ENCODE measurements around the gene B3GNT5. TPM values are rescaled to one million over a fixed set of nuclear protein-coding genes. Genes with fewer than 3 reads are reported as not detected.

B3GNT5 gene
- total and polyA plus RNA-seq, 2 donors (not counting 1 experiment from before 2014, with no cell fraction given) = 0.96 to 1.3 TPM

DNA sequence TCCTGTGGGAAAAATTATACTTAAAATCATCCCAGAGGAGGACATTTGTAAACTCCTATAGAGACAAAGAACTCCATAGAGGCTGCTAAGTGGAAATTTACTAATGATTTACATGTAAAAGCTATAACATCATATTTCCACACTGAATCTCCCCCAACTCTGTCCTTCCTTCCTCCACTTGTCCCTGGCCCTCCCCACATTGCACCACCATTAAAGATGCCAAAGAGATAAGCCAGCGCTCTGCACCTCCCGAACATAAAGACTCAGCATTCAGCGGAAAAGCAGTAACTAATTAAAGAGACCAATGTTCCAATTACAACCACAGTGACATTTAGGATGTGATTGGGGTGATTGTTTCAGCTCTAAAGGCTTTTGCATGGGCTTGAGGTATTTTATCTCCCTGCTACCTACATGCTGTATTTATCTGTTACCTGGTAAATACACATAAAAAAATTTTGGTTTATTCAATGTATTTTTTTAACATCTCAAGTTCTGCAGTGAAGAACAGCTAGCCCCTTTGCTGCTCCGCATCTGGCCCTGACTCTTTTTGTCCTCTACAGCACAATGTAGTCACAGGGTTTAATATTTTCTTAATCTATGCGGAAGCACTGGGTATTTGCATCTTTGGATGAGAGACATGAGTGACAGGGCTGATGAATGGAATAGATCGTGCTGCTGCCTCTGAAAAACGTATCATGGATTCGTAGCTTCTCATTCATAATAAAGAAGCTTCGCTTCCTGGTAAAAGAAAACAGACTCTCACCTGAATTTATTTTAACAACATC is 35.3 kb upstream of the B3GNT5 start:
- no peak for DNase-seq (ENCODE audit: low read depth in 2 of 2)
- Histone ChIP-seq H3K4me1 (ENCODE audit: control insufficient read depth, extremely low read depth, insufficient read depth, low read length) (no peaks in the 10 kb centered on the region), H3K27ac (ENCODE audit: insufficient read depth, low read length) (no peak overlapping the region), H3K9ac (ENCODE audit: insufficient read depth, low read length) (no peak overlapping the region), H3K27me3 (ENCODE audit: control insufficient read depth, insufficient read depth, low read length) (no peaks in the 10 kb centered on the region), H4K20me1 (ENCODE audit: control insufficient read depth, extremely low read depth, insufficient read depth, low read length) (no peaks in the 10 kb centered on the region), H3K4me3 (replicated peaks in 1 of 4; ENCODE audit: control extremely low read depth in 1 of 4, insufficient read depth in 1 of 4, low read depth in 3 of 4, low read length in 4 of 4) (no peak overlapping the region), H3K4me2 (ENCODE audit: extremely low read depth, insufficient read depth, low read length) (no peak overlapping the region), H3K79me2 (ENCODE audit: control insufficient read depth, insufficient read depth, low read length) (no peaks in the 10 kb centered on the region), H2AFZ (ENCODE audit: low read length) (no peak overlapping the region), H3K36me3 (ENCODE audit: control insufficient read depth, insufficient read depth, low read length) (no peaks in the 10 kb centered on the region), H3K9me3 (ENCODE audit: control insufficient read depth, insufficient read depth, low read depth, low read length) (no peaks in the 10 kb centered on the region)
- TF ChIP-seq CTCF (conservative IDR thresholded peaks at IDR 0.05 in 1 of 2, IDR thresholded peaks at IDR 0.05 in 1 of 2; ENCODE audit: low read depth in 1 of 2, low read length in 2 of 2) (no peak), EZH2 (IDR thresholded peaks at IDR 0.05; ENCODE audit: low read length, missing control alignments) (no peak)

GRCh38 chr3:183218826-183219225 is 34.2 kb upstream of the B3GNT5 start:
- Histone ChIP-seq H3K9me3 (ENCODE audit: control insufficient read depth, insufficient read depth, low read depth, low read length) (no peaks in the 10 kb centered on the region), H3K36me3 (ENCODE audit: control insufficient read depth, insufficient read depth, low read length) (no peaks in the 10 kb centered on the region), H3K27me3 (ENCODE audit: control insufficient read depth, insufficient read depth, low read length) (no peaks in the 10 kb centered on the region), H4K20me1 (ENCODE audit: control insufficient read depth, extremely low read depth, insufficient read depth, low read length) (no peaks in the 10 kb centered on the region), H3K4me1 (ENCODE audit: control insufficient read depth, extremely low read depth, insufficient read depth, low read length) (no peaks in the 10 kb centered on the region), H3K4me3 (replicated peaks in 1 of 4; ENCODE audit: control extremely low read depth in 1 of 4, insufficient read depth in 1 of 4, low read depth in 3 of 4, low read length in 4 of 4) (no peak overlapping the region), H3K9ac (ENCODE audit: insufficient read depth, low read length) (no peak overlapping the region), H2AFZ (ENCODE audit: low read length) (no peak overlapping the region), H3K4me2 (ENCODE audit: extremely low read depth, insufficient read depth, low read length) (no peak overlapping the region), H3K27ac (ENCODE audit: insufficient read depth, low read length) (no peak overlapping the region), H3K79me2 (ENCODE audit: control insufficient read depth, insufficient read depth, low read length) (no peaks in the 10 kb centered on the region)
- DNase-seq (ENCODE audit: low read depth in 2 of 2) = no peak
- TF ChIP-seq EZH2 (IDR thresholded peaks at IDR 0.05; ENCODE audit: low read length, missing control alignments) (no peak), CTCF (conservative IDR thresholded peaks at IDR 0.05 in 1 of 2, IDR thresholded peaks at IDR 0.05 in 1 of 2; ENCODE audit: low read depth in 1 of 2, low read length in 2 of 2) (no peak)

GRCh38 chr3:183220828-183221227 is 32.2 kb upstream of the B3GNT5 start:
- H3K9ac ChIP-seq (ENCODE audit: insufficient read depth, low read length) = no peak overlapping the region
- H3K9me3 ChIP-seq (ENCODE audit: control insufficient read depth, insufficient read depth, low read depth, low read length) = no peaks in the 10 kb centered on the region
- H2AFZ ChIP-seq (ENCODE audit: low read length) = no peak overlapping the region
- no peak overlapping the region for H3K27ac ChIP-seq (ENCODE audit: insufficient read depth, low read length)
- no peaks in the 10 kb centered on the region for H3K79me2 ChIP-seq (ENCODE audit: control insufficient read depth, insufficient read depth, low read length)
- no peaks in the 10 kb centered on the region for H3K27me3 ChIP-seq (ENCODE audit: control insufficient read depth, insufficient read depth, low read length)
- H3K4me2 ChIP-seq (ENCODE audit: extremely low read depth, insufficient read depth, low read length) = no peak overlapping the region
- H3K4me3 ChIP-seq (replicated peaks in 1 of 4; ENCODE audit: control extremely low read depth in 1 of 4, insufficient read depth in 1 of 4, low read depth in 3 of 4, low read length in 4 of 4) = no peak overlapping the region
- TF ChIP-seq CTCF (conservative IDR thresholded peaks at IDR 0.05 in 1 of 2, IDR thresholded peaks at IDR 0.05 in 1 of 2; ENCODE audit: low read depth in 1 of 2, low read length in 2 of 2) (no peak), EZH2 (IDR thresholded peaks at IDR 0.05; ENCODE audit: low read length, missing control alignments) (no peak)
- no peaks in the 10 kb centered on the region for H3K4me1 ChIP-seq (ENCODE audit: control insufficient read depth, extremely low read depth, insufficient read depth, low read length)
- H3K36me3 ChIP-seq (ENCODE audit: control insufficient read depth, insufficient read depth, low read length) = no peaks in the 10 kb centered on the region
- no peaks in the 10 kb centered on the region for H4K20me1 ChIP-seq (ENCODE audit: control insufficient read depth, extremely low read depth, insufficient read depth, low read length)
- peak in 1 of 2 donors; percentile 5 for DNase-seq (ENCODE audit: low read depth in 2 of 2)

Measured in fibroblast of lung (primary cell).